Esophagus squamous epithelium (tissue), 4 donors: ENCODE measurements around the gene TRPM1.

Experiments used
- POLR2A ChIP-seq, 4 donors: fragments of 450-650 bp; IDR thresholded peaks; one replicate each; pipeline ENCODE4 v1.6.1; 2017; ENCODE audit warnings: antibody characterized with exemption in 4 of 4, mild to moderate bottlenecking in 4 of 4, moderate library complexity in 3 of 4
- TF ChIP-seq, protein P1 (sequence below), 6 experiments: fragments of 450-650 bp in 4 of 6; fragments of 200-600 bp in 2 of 6; sonication (generic) in 2 of 6; IDR thresholded peaks; one replicate each; pipeline ENCODE4 v1.5.1; 2016 to 2019; ENCODE audit warnings: antibody characterized with exemption in 6 of 6, mild to moderate bottlenecking in 4 of 6, moderate library complexity in 4 of 6

DNA sequence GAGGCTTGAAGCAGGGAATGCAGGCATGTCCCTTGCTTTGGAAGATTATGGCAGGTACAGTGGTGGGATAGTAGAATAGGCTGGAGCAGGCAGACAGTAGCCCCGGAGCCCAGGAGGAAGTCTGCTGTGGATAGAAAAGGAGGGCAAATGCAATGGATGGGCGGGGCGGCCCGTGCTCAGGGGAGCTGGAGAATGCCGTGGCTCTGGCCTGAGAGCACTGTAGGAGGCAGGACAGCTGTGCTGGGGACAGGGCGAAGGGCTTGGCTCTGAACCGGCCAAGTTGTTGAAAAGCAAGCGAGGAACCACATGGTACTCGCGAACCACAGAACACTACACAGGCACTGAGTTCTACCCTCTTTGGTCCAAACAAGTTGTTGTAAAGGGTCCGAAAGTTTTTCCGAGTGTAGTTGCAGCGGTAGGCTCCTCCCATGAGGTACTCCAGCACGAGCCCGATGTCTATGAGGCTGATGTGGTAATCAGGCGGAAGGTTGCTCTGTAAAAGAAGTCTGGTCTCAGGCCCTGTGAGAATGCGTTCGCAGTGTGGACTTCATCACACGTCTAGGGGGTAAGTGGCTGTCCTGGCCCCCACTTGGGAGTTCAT, 54.7 kb downstream of the TRPM1 start:
- TF ChIP-seq, protein P1, sequence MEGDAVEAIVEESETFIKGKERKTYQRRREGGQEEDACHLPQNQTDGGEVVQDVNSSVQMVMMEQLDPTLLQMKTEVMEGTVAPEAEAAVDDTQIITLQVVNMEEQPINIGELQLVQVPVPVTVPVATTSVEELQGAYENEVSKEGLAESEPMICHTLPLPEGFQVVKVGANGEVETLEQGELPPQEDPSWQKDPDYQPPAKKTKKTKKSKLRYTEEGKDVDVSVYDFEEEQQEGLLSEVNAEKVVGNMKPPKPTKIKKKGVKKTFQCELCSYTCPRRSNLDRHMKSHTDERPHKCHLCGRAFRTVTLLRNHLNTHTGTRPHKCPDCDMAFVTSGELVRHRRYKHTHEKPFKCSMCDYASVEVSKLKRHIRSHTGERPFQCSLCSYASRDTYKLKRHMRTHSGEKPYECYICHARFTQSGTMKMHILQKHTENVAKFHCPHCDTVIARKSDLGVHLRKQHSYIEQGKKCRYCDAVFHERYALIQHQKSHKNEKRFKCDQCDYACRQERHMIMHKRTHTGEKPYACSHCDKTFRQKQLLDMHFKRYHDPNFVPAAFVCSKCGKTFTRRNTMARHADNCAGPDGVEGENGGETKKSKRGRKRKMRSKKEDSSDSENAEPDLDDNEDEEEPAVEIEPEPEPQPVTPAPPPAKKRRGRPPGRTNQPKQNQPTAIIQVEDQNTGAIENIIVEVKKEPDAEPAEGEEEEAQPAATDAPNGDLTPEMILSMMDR (IDR thresholded peaks at IDR 0.05), result no peak
- no peak for TF ChIP-seq POLR2A (IDR thresholded peaks at IDR 0.05)
